Stimulated activated naive B cell treated with anti-CD40 and anti-IgM and Interleukin-4, amounts not matched to agents 10 μg/mL and 1 μg/mL and 100 μg/mL, for 72 hours (primary cell): ENCODE results near the gene DKK1.
A peak's percentile ranks its signal among the peaks of the same experiment; 100 is the strongest.

Experiments used
- ATAC-seq, 2 donors: fragments of 150-1000 bp; cut with Tn5 transposase; replicated peaks; 2 replicates each; pipeline ENCODE4 v1.10.0; 2021; ENCODE audit warnings: moderate library complexity in 1 of 2
- DNase-seq: peaks from one replicate; pipeline ENCODE4 v3.0.0; 2021
- H3K27ac Mint-ChIP-seq: one replicate; pipeline ENCODE4 v1.8.0; 2022; ENCODE audit warnings: mild to moderate bottlenecking, mixed read lengths
- H3K27me3 Mint-ChIP-seq, 2 donors: one replicate each; pipeline ENCODE4 v1.8.0; 2022; ENCODE audit warnings: mixed read lengths in 2 of 2
- H3K36me3 Mint-ChIP-seq, 2 donors: one replicate each; pipeline ENCODE4 v1.8.0; 2022; ENCODE audit warnings: mixed read lengths in 2 of 2, mild to moderate bottlenecking in 1 of 2
- H3K4me1 Mint-ChIP-seq, 2 donors: one replicate each; pipeline ENCODE4 v1.8.0; 2022; ENCODE audit warnings: mixed read lengths in 2 of 2, mild to moderate bottlenecking in 1 of 2
- H3K4me3 Mint-ChIP-seq, 2 donors: one replicate each; pipeline ENCODE4 v1.8.0; 2022; ENCODE audit warnings: mild to moderate bottlenecking in 2 of 2, mixed read lengths in 2 of 2, moderate library complexity in 1 of 2
- H3K9me3 Mint-ChIP-seq, 2 donors: one replicate each; pipeline ENCODE4 v1.8.0; 2022; ENCODE audit warnings: mixed read lengths in 2 of 2, mild to moderate bottlenecking in 1 of 2

The DKK1 gene

DNA sequence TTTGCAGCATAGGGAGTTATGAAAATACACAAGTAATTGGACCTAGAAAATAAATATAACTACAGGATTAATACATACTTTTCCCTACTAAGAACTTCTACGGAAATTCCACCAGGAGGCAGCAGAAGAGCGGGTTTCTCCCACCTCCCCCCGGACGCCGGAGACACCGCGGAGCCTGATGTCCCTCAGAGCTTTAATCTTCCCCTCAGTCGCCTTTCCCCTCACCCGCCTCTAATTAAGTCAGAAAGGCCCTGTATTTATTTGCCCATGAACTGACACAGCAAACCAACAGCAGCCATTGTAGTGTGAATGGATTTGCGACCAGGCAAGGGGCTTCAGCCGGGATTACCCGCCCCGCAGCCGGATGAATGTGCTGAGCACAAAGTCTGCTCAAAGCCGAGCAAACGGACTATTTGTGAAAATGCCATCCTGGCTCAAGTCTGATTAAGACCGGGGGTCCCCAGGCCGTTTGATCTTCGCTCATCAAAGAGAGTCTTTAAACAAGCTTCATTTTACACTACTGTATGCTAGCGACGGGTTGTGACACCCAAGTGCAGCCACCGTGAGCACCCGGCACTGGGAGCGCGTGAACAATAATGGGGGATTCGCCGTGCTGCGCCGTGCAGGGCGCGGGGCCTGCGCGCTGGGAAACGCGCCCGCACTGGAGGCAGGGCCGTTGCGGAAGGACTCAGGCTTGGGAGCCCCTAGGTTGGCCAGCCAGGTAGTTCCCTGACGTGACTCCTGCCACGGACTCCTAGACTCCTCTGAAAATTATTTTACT is 5.6 kb upstream of the DKK1 start:
- DNase-seq: peak; percentile 13
- H3K36me3 Mint-ChIP-seq: no peaks in the 10 kb centered on the region
- peak; percentile 83 to 88 for ATAC-seq
- H3K27ac Mint-ChIP-seq: no peak overlapping the region
- peaks cover 5 to 12% of the 10 kb centered on the region in 2 donors for H3K4me1 Mint-ChIP-seq
- H3K4me3 Mint-ChIP-seq: peak overlapping the region; percentile 74
- H3K9me3 Mint-ChIP-seq: no peaks in the 10 kb centered on the region
- peaks cover 24 to 39% of the 10 kb centered on the region in 2 donors for H3K27me3 Mint-ChIP-seq

GRCh38 chr10:52312942-52313255 is 1.2 kb upstream of the DKK1 start:
- H3K27ac Mint-ChIP-seq: no peak overlapping the region
- H3K4me1 Mint-ChIP-seq: peaks cover 13 to 35% of the 10 kb centered on the region in 2 donors
- no peaks in the 10 kb centered on the region for H3K9me3 Mint-ChIP-seq
- no peaks in the 10 kb centered on the region for H3K36me3 Mint-ChIP-seq
- ATAC-seq (no peak), DNase-seq (no peak)
- peaks cover 46 to 62% of the 10 kb centered on the region in 2 donors for H3K27me3 Mint-ChIP-seq
- peak overlapping the region; percentile 79 for H3K4me3 Mint-ChIP-seq

DNA sequence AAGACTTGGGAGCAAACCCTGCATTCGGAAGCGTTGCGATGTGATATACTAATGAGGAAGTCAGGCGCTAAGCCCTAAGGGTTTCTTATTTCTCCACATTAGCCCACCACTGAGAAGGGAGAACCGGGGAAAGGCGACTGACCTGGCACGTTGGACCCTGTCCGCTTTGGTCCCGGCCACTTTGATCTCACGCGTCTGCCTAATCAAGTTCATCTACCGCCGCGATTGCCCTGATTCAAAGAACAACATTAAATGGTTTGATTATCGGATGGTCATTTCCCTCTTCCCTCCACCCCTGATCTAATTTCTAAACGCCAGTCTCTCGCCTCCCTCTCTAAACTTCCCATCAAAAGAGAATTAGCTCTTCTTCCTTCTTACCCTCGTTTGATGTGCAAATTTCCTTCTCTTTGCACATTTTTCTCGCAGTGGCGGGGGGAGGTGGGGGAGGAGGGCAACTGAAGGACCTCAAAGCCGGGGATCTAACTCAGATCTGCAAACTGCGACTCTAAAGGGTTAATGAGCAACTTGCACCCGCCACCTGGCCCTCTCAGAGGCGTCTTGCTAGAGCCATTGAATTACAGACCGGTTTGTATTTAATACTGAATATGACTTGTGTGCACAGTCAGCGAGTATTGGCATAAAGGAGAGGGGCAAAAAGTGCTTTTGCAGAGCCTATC is 687 bp upstream of the DKK1 start:
- peak; percentile 19 to 26 for ATAC-seq

GRCh38 chr10:52314822-52315552 is 906 bp downstream of the DKK1 start:
- Mint-ChIP-seq H3K27ac (no peak overlapping the region), H3K9me3 (no peaks in the 10 kb centered on the region), H3K4me1 (peaks cover 13 to 29% of the 10 kb centered on the region in 2 donors), H3K36me3 (no peaks in the 10 kb centered on the region), H3K27me3 (peaks cover 35 to 47% of the 10 kb centered on the region in 2 donors), H3K4me3 (peak overlapping the region; percentile 79)
- ATAC-seq: peak; percentile 43 to 44
- DNase-seq: peak; percentile 1

More for the DNA sequence above, 687 bp upstream of the DKK1 start:
- H3K4me1 Mint-ChIP-seq: peaks cover 13 to 34% of the 10 kb centered on the region in 2 donors
- H3K36me3 Mint-ChIP-seq: no peaks in the 10 kb centered on the region
- H3K27ac Mint-ChIP-seq: no peak overlapping the region
- peaks cover 46 to 59% of the 10 kb centered on the region in 2 donors for H3K27me3 Mint-ChIP-seq
- peak overlapping the region; percentile 79 for H3K4me3 Mint-ChIP-seq
- H3K9me3 Mint-ChIP-seq: no peaks in the 10 kb centered on the region
- DNase-seq: no peak

DNA sequence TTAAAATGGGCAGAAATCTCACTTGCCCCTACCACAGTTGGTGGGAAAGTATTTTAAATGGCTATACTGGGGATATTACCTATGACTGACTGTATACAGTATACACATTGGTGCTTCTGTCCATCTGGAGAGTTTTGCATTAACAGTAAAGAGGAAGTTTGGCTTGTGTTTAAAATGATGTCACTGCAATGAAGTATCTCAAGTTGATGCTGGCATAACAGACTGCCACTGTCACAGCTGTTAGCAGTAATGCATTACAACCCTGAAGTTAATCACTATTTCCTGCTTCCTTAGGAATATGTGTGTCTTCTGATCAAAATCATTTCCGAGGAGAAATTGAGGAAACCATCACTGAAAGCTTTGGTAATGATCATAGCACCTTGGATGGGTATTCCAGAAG is 1.9 kb downstream of the DKK1 start:
- Mint-ChIP-seq H3K4me3 (no peak overlapping the region), H3K9me3 (no peaks in the 10 kb centered on the region), H3K36me3 (no peaks in the 10 kb centered on the region), H3K27ac (no peak overlapping the region), H3K27me3 (peaks cover 29 to 42% of the 10 kb centered on the region in 2 donors), H3K4me1 (peaks cover 13 to 29% of the 10 kb centered on the region in 2 donors)
- ATAC-seq (no peak), DNase-seq (no peak)

- no peaks in the 10 kb centered on the region for H3K9me3 Mint-ChIP-seq
- no peaks in the 10 kb centered on the region for H3K36me3 Mint-ChIP-seq
- ATAC-seq (no peak), DNase-seq (no peak)
- peaks cover 29 to 37% of the 10 kb centered on the region in 2 donors for H3K27me3 Mint-ChIP-seq
- peaks cover 13 to 29% of the 10 kb centered on the region in 2 donors for H3K4me1 Mint-ChIP-seq
- no peak overlapping the region for H3K27ac Mint-ChIP-seq
- H3K4me3 Mint-ChIP-seq: no peak overlapping the region
Measured at GRCh38 chr10:52316500-52316899, 2.4 kb downstream of the DKK1 start.

DNA sequence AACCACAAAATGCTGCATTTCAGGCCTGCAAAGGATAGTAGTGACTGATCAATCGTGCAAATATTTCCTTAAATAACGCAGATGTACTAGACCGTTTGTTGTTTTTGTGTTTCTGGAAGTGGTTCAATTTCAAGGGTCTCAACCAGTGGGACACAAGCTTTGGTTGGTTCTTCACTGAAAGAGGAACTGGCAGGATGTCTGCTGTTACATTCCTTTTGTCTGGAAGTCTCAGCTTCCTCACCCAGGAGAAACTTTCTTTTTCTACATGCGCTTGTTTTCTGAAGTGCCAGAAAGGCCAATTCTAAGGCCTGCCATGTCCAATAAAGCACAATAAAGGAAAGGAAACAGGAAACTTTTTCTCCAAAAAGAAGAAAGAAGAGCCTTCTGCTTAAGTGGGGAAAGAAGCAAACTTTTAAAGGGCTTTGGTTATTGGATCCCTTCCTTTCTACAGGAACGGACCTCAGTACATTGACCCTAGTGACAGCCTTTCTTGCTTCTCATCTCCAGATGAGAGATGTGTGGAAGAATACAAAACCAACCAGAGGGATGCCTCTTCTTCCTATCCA is 4.1 kb downstream of the DKK1 start:
- DNase-seq (no peak), ATAC-seq (no peak)
- Mint-ChIP-seq H3K27ac (no peak overlapping the region), H3K27me3 (peaks cover 24 to 30% of the 10 kb centered on the region in 2 donors), H3K9me3 (no peaks in the 10 kb centered on the region), H3K4me1 (peaks cover 10 to 24% of the 10 kb centered on the region in 2 donors), H3K4me3 (no peak overlapping the region), H3K36me3 (no peaks in the 10 kb centered on the region)

DNA sequence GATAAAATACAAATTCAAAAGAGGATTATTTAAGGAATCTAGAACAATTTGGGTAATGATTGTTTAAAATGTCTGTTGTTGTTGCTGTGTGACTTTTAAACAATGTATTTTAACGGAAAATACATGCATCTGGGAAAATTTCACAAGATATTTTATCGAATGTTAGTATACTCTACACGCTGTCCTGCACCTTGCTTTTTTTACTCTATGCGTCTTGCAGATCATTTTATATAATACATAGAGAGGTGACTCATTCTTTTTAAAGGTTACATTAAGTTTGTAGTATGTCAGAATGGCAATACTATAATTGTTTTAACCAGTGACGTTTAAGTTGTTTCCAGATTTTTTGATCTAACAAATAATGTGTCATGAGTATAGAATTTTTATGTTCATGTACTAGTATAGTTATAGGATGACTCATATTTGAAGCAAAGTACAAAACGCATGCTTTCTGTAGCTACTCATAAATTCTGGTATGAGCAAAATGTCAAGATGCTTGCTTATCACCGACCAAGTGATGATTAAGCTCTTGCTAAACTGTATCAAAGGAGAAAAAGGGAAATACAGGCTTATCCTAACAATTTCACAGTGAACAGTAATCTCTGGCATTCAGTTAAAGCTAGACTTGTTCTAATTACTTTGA is 4.9 kb downstream of the DKK1 start:
- Mint-ChIP-seq H3K27ac (no peak overlapping the region), H3K36me3 (no peaks in the 10 kb centered on the region), H3K4me3 (no peak overlapping the region), H3K9me3 (no peaks in the 10 kb centered on the region), H3K27me3 (peaks cover 18 to 25% of the 10 kb centered on the region in 2 donors), H3K4me1 (peaks cover 6 to 17% of the 10 kb centered on the region in 2 donors)
- no peak for ATAC-seq
- no peak for DNase-seq

- DNase-seq (no peak), ATAC-seq (no peak)
- peaks cover under 1 to 7% of the 10 kb centered on the region in 2 donors for H3K4me1 Mint-ChIP-seq
- no peak overlapping the region for H3K27ac Mint-ChIP-seq
- H3K9me3 Mint-ChIP-seq: no peaks in the 10 kb centered on the region
- peaks cover 8 to 15% of the 10 kb centered on the region in 2 donors for H3K27me3 Mint-ChIP-seq
- H3K36me3 Mint-ChIP-seq: no peaks in the 10 kb centered on the region
- no peak overlapping the region for H3K4me3 Mint-ChIP-seq
Measured at GRCh38 chr10:52319926-52320325, 5.8 kb downstream of the DKK1 start.

DNA sequence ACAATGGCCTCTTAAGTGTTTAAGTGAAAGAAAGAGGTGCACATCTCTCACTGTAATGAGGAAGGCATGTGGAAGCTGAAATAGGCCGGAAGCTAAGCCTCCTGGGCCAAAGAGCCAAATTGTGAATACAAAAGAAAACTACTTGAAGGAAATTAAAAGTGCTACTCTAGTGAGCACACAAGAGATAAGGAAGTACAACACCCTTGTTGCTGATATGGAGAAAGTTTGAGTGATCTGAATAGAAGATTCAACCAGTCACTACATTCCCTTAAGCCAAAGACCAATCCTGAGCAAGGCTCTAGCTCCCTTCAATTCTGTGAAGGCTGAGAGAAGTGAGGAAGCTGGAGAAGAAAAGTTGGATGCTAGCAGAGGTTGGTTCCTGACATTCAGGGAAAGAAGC is 8.2 kb downstream of the DKK1 start:
- H3K27ac Mint-ChIP-seq: no peak overlapping the region
- no peak overlapping the region for H3K4me3 Mint-ChIP-seq
- ATAC-seq (no peak), DNase-seq (no peak)
- no peaks in the 10 kb centered on the region for H3K36me3 Mint-ChIP-seq
- peaks cover 0 to 5% of the 10 kb centered on the region in 2 donors for H3K27me3 Mint-ChIP-seq
- H3K9me3 Mint-ChIP-seq: peaks cover 0 to 1% of the 10 kb centered on the region in 2 donors
- no peaks in the 10 kb centered on the region for H3K4me1 Mint-ChIP-seq

- Mint-ChIP-seq H3K27ac (no peak overlapping the region), H3K9me3 (peaks cover 0 to 1% of the 10 kb centered on the region in 2 donors), H3K4me3 (no peak overlapping the region), H3K36me3 (no peaks in the 10 kb centered on the region), H3K27me3 (peaks cover 0 to 4% of the 10 kb centered on the region in 2 donors), H3K4me1 (no peaks in the 10 kb centered on the region)
- no peak for DNase-seq
- ATAC-seq: no peak
Measured at GRCh38 chr10:52322936-52323335, 8.9 kb downstream of the DKK1 start.

DNA sequence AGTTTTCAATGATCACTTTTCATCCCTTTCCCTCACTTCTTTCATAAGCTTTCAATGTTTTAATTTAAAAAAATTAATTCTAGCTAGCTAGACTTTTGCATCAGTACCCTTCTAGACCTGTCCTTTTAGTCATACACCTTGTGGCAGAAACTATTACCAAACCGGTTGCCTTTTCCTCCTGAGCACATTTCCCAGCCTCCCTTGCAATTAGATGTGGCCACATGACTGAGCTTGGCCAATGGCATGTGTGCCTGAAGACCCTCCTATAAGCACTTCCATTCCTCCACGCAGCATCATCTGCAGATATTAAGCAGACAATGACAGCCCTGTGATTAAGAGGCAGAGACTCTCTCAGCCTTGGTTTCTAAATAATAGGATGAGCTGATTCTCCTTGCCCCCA is 12.3 kb downstream of the DKK1 start:
- Mint-ChIP-seq H3K4me1 (no peaks in the 10 kb centered on the region), H3K36me3 (no peaks in the 10 kb centered on the region), H3K27ac (no peak overlapping the region), H3K27me3 (peaks cover 0 to 4% of the 10 kb centered on the region in 2 donors), H3K4me3 (no peak overlapping the region), H3K9me3 (peaks cover 0 to 1% of the 10 kb centered on the region in 2 donors)
- DNase-seq (no peak), ATAC-seq (no peak)

DNA sequence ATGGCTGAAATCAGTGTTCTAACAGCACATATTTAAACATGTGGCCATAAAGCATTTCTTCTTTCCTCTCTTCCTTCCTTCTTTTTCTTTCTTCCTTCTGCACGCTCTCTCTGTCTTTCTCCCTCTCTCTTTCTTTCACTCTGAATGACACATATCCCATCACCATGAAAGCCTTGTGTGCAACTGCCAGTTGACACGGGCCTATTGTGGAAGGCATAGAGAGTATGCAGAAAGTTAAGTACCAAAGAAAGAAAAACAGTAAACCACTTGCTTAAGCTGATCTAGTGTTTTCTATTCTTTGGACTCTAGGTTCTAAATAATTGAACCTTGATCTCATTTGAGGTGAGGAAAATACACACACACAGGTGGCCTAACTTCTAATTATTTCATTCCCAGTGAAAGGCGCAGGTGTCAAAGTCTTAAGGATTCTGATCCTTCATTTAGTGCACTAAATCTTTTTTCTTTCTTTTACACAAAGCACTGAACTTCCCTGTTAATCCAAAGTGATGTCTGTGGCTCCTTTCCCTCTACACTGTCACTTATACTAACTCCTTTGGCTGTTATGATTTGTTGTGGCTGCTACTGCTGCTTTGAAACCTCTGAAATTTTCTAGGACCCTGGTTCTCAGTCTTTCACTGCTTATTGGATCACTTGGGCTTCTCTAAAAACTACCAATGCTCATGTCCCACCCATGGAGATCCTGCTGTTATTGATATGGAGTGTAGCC is 17.7 kb downstream of the DKK1 start:
- no peak overlapping the region for H3K27ac Mint-ChIP-seq
- H3K4me3 Mint-ChIP-seq: no peak overlapping the region
- no peaks in the 10 kb centered on the region for H3K36me3 Mint-ChIP-seq
- H3K9me3 Mint-ChIP-seq: no peaks in the 10 kb centered on the region
- no peak for ATAC-seq
- DNase-seq: no peak
- no peaks in the 10 kb centered on the region for H3K27me3 Mint-ChIP-seq
- no peaks in the 10 kb centered on the region for H3K4me1 Mint-ChIP-seq
